Stimulated activated CD4-positive, alpha-beta T cell treated with anti-CD3 and anti-CD28 coated beads, TNF-alpha, amount 100 ng/mL, for 1 hour (primary cell): ENCODE data around the gene INTS3.
A peak's percentile ranks its signal among the peaks of the same experiment; 100 is the strongest.
"Not testable (repeated sequence)": the region's sequence is repeated elsewhere in the genome, so short reads cannot be mapped to it uniquely, and the experiment has no call there.

Experiments used
- DNase-seq, 3 donors: peaks; one replicate each; pipeline ENCODE4 v3.0.0-alpha.2; 2020; ENCODE audit warnings: low read depth in 3 of 3, low spot score in 1 of 3

The INTS3 gene

DNA sequence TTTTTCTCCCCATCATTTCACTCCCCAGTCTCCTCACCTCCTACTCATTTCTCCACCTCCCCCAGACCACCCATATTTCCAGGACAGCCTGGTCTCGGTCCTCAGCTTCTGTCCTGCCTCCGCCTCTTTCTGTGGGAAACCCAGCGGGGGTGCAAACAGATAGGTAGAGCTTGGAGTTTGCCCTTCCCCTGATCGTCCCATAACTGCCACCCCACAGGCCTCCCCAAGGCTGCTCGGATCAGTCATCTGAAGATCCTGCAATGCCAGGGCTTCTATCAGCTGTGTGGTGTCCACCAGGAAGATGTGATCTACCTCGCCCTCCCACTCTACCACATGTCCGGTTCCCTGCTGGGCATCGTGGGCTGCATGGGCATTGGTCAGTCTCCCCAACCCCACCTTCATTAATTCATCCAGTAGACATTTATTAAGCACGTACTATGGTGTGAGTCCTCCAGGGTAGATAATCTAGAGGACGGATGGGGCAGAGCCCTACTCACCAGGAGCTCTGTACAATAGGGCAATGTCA lies 49.1 kb downstream of the INTS3 start:
- no peak for DNase-seq

DNA sequence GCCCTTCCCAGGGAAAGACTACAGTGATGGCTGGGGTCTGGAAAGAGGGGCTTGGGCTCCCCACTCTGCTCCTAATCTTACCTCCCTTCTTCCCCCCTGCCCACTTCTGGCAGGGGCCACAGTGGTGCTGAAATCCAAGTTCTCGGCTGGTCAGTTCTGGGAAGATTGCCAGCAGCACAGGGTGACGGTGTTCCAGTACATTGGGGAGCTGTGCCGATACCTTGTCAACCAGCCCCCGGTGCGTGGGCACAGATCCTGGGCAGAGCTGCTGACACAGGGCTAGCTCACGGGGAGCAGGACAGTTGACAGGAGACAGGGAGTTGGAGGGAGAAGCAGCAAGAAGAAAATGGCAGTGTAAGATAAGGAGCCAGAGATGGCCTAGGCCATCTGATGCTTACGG lies 49.8 kb downstream of the INTS3 start:
- no peak for DNase-seq

DNA sequence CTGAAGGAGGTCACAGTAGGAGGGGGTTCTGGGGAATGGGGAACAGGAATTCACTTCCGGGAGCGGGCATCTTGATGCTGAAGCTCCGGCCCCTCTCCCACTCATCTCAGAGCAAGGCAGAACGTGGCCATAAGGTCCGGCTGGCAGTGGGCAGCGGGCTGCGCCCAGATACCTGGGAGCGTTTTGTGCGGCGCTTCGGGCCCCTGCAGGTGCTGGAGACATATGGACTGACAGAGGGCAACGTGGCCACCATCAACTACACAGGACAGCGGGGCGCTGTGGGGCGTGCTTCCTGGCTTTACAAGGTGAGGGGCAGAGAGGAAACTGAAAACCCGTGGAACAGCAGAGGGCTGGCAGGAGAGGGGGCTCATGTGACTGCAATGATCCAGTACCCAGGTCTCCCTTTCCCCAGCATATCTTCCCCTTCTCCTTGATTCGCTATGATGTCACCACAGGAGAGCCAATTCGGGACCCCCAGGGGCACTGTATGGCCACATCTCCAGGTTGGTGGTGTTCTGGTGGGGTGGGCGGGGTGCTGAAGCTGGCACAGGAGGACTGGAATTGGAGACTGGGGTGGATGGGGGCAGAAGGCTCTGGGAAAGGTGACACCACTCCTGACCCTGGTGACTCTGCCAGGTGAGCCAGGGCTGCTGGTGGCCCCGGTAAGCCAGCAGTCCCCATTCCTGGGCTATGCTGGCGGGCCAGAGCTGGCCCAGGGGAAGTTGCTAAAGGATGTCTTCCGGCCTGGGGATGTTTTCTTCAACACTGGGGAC lies 50.4 kb downstream of the INTS3 start:
- no peak for DNase-seq

DNA sequence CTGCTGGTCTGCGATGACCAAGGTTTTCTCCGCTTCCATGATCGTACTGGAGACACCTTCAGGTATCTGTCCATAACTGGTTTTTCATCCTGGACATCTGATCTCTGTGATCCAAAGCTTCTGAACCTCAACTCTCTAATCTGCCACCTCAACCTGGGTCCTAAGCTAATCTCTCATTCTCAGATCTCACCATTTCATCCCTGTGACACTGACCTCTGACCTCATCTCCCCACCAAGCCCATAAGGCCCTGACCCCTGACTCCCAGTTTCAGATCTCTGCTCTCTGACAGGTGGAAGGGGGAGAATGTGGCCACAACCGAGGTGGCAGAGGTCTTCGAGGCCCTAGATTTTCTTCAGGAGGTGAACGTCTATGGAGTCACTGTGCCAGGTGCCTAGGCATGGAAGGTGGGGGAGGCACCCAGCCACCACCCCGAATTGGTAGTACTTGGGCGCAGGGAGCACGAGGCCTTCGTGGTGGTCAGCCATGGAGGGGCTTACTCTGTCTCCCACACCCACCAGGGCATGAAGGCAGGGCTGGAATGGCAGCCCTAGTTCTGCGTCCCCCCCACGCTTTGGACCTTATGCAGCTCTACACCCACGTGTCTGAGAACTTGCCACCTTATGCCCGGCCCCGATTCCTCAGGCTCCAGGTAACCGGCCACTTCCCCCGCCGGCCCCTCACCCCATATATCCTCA lies 51.1 kb downstream of the INTS3 start:
- no peak for DNase-seq

DNA sequence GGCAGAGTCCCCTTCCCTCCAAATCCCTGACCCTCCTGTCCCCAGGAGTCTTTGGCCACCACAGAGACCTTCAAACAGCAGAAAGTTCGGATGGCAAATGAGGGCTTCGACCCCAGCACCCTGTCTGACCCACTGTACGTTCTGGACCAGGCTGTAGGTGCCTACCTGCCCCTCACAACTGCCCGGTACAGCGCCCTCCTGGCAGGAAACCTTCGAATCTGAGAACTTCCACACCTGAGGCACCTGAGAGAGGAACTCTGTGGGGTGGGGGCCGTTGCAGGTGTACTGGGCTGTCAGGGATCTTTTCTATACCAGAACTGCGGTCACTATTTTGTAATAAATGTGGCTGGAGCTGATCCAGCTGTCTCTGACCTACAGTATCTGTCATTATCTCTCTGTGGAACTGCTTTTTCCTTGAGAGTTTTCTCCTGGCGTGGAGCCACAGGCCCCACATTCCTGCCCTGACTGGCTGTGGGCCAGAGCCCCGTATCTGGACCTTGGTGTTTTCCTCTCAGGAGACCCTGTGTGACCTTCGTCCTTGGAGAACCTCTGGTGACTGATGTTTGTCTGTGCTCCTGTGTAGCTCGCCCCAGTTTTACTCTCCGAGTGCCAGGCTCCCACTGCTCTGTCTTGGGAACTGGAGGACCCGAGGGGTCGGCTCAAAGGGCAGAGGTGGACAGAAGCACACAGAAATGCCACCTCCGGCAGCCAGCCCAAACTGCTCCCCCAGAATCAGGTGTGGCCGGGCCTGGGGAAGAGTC lies 52.1 kb downstream of the INTS3 start:
- no peak for DNase-seq

DNA sequence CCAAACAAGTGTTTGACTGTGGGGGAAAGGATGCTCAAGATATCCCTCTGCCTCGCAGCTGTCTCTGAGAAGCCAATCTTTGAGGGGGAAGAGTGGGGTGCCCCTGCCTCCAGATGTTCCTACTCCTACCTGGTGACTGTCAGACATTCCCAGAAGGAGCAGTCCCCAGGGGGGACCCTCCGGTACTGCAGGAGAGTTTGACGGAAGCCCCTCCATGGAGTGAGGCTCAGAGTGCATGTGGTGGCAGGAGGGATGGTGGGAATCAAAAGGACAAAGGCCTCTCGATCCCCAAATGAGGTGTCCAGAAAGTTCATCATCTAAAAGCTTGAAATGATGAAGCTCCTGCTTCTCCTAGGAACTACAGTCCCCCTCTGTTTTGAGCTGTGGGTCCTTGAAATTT lies 52.7 kb downstream of the INTS3 start:
- no peak for DNase-seq

DNA sequence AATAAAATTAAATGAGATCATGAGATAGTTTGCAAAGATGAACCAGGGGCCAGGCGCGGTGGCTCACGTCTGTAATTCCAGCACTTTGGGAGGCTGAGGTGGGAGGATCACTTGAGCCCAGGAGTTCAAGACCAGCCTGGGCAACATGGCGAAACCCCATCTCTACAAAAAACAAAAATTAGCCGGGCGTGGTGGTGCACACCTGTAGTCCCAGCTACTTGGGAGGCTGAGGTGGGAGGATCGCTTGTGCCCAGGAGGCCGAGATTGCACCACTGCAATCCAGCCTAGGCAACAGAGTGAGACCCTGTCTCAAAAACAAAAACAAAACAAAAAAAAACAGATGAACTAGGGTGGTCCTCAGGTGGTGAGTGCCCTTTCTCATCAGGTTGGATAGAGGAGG lies 54.8 kb downstream of the INTS3 start:
- DNase-seq = not testable (repeated sequence)

DNA sequence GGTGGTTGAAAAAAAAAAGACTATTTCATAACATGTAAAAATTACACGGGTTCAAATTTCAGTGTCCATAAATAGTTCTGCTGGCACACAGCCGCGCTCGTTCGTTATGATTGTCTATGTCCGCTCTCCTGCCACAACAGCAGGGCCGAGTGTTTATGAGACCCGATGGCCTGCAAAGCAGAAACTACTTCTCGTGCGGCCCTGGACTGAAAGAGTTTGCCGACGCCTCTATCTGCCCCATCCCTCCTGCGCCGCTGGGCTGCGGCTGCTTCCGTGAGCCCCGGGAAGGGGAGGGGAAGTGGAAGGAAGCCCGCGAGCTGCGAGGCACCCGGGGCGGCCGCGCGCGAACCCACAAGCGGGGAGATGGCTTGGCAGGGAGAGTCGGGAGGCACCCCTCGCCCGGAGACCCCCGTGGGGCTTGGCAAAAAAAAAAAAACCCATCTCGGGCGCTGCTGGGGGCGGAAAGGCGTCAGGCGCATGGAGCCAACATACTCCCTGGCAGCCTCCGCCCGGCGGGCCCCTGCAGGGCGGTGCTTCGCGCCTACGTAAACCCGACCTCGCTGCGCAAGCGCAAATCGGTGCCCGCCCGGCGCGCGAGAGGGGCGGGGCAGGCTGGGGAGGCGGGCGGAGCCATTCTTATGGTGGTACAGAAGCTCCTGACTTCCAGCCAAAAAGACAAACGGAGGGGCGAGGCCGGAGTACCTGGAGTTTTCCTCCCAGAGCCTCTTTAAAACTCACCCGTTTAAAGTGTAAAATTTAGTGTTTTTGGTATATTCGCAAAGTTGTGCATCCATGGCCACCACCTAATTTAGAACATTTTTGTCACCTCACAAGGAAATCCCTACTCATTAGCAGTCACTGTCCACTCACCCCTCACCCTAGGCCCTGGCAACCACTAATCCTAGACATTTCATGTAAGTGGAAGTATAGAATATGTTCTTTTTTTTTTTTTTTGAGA lies 55.7 kb downstream of the INTS3 start:
- peak; percentile 77 to 87 (median 87) for DNase-seq

DNA sequence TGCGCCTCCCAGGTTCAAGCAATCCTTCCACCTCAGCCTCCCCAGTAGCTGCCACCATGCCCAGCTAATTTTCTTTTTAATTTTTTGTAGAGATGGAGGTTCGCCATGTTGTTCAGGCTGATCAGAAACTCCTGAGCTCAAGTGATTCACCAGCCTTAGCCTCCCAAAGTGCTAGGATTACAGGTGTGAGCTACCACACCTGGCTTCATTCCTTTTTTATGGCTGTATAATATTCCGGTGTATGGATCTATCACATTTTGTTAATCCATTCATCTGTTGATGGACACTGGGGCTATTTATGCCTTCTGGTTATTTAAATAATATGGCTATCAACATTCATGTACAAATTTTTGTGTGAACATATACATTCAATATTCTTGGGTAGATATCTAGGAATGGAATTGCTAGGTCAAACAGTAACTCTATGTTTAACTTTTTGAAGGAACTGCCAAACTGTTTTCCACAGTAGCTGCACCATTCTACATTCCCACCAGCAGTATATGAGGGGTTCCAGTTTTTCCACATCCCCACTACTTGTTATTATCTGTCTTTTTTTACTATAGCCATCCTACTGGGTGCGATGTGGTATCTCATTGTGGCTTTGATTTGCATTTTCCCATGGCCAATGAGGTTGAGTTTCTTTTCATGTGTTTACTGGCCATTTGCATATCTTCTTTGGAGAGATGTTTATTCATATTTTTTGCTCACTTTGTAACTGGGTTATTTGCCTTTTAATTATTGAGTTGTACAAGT lies 58.4 kb downstream of the INTS3 start:
- DNase-seq = no peak

DNA sequence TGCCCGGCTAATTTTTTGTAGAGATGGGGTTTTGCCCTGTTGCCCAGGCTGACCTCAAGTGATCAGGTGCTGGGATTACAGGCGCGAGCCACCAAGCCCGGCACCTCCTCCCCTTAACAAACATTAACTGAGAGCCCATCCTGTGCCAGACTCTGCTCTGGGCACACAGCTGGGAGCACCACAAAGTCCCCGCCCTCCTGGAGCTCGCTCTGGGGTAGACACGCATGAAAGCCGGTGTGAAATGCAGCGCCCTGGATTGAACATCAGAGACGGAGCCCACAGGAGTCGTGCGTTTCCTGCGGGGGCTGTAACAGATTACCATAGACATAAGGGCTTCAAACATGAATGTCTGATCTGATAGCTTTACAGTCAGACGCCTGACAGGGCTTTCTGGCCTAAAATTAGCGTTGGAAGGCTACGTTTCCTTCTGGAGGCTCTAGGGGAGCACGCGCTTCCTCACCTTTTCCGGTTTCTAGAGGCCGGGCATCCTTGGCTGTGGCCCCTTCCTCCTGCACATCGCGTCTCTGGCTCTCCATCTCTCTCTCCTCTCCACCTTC lies 61.7 kb downstream of the INTS3 start:
- DNase-seq = no peak

DNA sequence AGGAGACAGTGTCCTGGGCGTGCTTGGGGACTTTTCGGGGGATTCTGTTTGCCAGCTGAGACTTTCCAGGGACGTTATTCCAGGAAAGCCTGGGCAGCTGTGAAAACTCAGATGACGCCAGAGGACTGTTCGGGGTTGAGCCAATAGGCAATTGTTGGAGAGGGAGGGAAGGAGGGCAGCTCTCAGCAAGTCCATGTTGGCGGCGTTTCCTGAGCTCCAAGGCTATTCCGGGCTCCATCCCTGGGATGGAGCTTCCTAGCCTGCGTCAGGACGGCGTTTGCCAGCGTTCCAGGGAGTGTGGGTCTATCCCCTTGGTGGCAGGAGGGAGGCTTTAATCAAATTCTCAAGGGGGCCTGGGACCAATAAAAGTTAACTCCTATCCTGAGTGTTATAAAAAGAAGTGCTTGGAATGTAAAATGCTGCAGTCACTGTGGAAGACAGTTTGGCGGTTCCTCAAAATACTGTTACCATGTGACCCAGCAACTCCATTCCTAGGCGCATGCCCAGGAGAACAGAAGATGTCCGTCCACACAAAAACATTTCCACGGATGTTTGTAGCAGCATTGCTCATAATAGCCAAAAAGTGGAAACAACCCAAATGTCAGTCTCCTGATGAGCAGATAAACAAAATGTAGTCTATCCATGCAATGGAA lies 62.6 kb downstream of the INTS3 start:
- DNase-seq = no peak

DNA sequence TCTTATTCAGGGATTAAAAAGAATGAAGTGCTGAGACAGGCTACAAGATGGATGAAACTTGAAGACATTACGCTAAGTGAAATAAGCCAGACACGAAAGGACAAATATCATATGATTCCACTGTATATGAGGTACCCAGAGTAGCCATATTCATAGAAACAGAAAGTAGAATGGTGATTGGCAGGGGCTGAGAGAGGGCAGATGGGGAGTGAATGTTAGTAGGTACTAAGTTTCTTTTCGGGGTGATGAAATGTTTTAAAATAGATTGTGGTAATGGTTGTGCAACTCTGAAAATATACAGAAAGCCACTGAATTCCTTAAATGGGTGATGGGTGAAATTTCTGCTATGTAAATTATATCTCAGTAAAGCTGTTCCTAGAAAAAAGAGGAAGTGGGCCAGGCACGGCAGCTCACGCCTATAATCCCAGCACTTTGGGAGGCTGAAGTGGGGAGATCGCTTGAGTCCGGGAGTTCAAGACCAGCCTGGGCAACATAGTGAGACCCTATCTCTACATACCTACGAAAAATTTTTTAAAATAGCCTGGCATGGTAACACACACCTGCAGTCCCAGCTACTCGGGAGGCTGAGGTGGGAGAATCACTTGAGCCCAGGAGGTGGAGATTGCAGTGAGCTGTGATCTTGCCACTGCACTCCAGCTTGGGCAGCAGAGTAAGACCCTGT lies 63.3 kb downstream of the INTS3 start:
- DNase-seq = no peak

DNA sequence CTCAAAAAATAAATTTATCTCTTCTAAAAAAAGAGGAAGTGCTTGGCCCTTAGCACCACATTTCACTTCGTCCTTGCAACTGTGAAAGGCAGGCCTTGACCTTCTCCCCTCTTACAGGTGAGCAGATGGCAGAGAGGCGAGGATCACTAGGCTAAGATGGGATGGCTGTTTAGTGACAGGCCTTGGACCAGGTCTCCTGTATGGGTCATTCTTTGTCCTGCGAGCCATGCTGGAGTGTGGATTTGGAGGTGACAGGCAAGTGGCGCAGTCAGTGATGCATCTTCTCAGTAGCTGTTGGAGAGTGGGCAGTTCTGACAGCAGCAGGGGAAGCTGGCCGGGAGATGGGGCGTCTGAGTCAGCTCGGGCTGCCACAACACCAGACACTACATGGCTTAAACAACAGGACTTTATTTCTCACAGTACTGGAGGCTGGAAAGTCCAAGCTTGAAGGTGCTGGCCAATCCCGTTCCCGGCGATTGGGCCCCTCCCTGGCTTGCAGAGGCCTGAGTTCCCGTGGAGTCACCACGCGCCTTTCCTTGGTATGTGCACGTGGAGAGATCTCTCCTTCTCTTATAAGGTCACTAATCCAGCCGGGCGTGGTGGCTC lies 63.9 kb downstream of the INTS3 start:
- DNase-seq = no peak

DNA sequence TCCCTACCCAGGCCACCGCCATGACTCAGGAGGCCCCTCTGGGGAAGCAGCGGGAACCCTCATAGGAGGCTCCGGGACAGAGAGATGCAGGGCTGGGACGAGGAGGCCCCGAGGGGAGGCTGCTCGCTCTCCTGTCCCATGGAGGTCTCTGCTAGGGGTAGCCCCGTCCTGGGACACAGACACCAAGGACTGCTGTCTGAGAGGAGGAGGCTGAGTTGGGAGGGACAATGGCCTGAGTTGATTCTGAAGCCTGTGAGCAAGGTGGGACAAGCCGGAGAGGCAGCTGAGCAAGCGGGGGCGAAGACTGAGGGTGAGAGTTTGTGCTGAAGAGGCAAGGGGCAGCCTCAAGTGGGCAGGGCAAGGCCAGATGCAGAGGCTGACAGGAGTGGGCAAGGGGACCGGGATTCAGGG lies 64.8 kb downstream of the INTS3 start:
- DNase-seq = no peak

DNA sequence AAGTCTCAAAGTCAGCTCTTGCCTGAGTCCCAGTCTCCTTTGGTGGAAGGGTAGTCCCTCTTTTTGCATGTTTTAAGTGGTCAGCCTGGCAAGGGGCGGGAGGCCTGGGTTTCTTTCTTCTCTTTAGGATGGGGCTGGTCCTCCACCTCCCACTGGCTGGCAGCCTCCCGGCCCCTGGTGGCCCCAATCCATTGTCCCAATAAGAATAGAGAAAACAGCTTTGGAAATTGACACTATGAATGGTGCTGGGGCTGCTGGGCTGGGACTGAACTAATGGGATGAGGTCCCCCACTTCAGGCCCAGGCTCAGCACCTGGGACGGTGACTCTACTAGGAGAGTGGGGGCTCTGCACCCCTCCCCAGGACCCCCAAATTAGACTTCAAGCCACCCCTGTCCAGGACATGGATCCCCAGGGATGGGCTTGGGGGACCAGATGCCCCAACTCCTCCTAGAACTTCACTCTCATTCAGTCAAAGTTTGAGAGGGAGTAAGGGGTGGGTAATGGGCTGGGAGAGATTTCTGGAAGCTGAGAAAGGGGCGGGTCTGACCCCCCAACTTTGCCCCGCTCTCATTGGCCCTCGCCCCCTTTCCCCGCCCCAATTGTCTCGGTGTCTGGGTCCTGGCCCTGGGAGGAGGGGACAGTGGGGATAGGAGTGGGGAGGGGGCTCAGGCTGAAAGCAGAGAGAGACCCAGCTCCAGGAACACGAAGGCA lies 65.6 kb downstream of the INTS3 start:
- DNase-seq = no peak

DNA sequence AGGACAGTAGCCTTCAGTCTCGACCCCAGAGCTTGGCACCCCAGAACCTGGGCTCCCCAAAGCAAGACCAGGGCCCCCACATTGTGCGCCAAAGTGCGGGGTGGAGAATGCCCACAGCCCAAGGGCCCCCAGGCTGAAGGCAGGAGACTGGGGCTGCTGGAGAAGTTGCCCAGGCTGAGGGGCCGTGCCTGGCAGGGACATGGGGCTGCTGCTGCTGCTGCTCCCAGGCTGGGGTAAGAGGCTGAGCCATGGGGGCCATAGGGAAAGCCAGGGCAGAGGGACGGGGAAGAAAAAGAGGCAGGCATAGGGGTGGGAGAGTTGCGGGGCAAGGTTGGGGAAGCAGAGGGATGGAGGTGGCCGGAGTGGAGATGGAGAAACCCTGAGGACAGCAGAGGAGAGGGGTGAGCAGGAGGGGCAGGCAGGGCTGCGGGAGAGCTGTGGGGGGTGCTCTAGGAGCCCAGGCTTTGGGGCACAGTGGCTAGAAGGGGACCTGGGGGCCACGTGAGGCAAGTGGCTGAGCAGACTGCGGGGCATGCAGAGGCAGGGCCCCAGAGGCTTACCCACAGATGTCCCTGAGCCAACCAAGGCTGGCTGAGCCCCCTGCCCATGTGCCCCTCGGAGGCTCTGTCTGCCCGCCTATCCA lies 66.2 kb downstream of the INTS3 start:
- DNase-seq = no peak
